Naive thymus-derived CD4-positive, alpha-beta T cell (primary cell): Measurements from ENCODE around the gene PML. TPM values are rescaled to one million over a fixed set of nuclear protein-coding genes. Genes with fewer than 3 reads are reported as not detected.
A peak's percentile ranks its signal among the peaks of the same experiment; 100 is the strongest.

Experiments used
- ATAC-seq: fragments of 150-1000 bp; cut with Tn5 transposase; 2 replicates; pipeline ENCODE4 v1.10.0; 2021; ENCODE audit warnings: mild to moderate bottlenecking, moderate library complexity
- CTCF ChIA-PET: fragments of 350-600 bp; sonication (Branson Sonifier 250); formaldehyde crosslinking; loops from one replicate; lab custom pipeline; 2021; ENCODE audit warnings: antibody characterized with exemption; lab: Charles Lee
- POLR2A ChIA-PET: fragments of 350-600 bp; sonication (Branson Sonifier 250); formaldehyde crosslinking; loops from one replicate; lab custom pipeline; 2021; ENCODE audit warnings: antibody characterized with exemption, inconsistent platforms; lab: Charles Lee
- DNase-seq, 9 donors: peaks; one replicate each; pipeline versions ENCODE4 v3.0.0 to v3.0.0-alpha.2; 2020 to 2022; ENCODE audit warnings: mixed read lengths in 1 of 9
- H3K27ac ChIP-seq: one replicate; pipeline ENCODE4 v1.7.0; 2013; ENCODE audit warnings: mild to moderate bottlenecking, low read depth, low read length, moderate library complexity
- H3K27me3 ChIP-seq, 2 donors: one replicate each; pipeline ENCODE4 v1.7.0; 2013; ENCODE audit warnings: low read length in 2 of 2, mild to moderate bottlenecking in 2 of 2, moderate library complexity in 2 of 2; ENCODE audit not compliant: control insufficient read depth in 2 of 2, insufficient read depth in 2 of 2
- H3K36me3 ChIP-seq, 3 experiments: 1 replicate in 2 of 3; 2 replicates in 1 of 3; pipeline ENCODE4 v1.7.0; 2013; ENCODE audit warnings: low read length in 3 of 3, mild to moderate bottlenecking in 3 of 3, moderate library complexity in 1 of 3; ENCODE audit not compliant: insufficient read depth in 3 of 3, control insufficient read depth in 2 of 3
- H3K4me1 ChIP-seq, 2 donors: one replicate each; pipeline ENCODE4 v1.7.0; 2013; ENCODE audit warnings: low read length in 2 of 2, mild to moderate bottlenecking in 2 of 2, moderate library complexity in 1 of 2; ENCODE audit not compliant: control insufficient read depth in 2 of 2, insufficient read depth in 2 of 2
- H3K4me3 ChIP-seq: 2 replicates; pipeline ENCODE4 v1.7.0; 2013; ENCODE audit warnings: mild to moderate bottlenecking, low read length
- H3K9me3 ChIP-seq, 3 experiments: 1 replicate in 2 of 3; 2 replicates in 1 of 3; pipeline ENCODE4 v1.7.0; 2013; ENCODE audit warnings: low read length in 3 of 3; ENCODE audit not compliant: control insufficient read depth in 2 of 3
- H3K27ac Mint-ChIP-seq, 9 donors: one replicate each; pipeline ENCODE4 v1.8.0; 2020 to 2022; ENCODE audit warnings: mixed read lengths in 9 of 9, mild to moderate bottlenecking in 8 of 9, moderate library complexity in 5 of 9, inconsistent platforms in 2 of 9
- H3K27me3 Mint-ChIP-seq, 5 donors: one replicate each; pipeline ENCODE4 v1.8.0; 2021 to 2022; ENCODE audit warnings: mixed read lengths in 5 of 5, mild to moderate bottlenecking in 1 of 5
- H3K36me3 Mint-ChIP-seq, 5 donors: one replicate each; pipeline ENCODE4 v1.8.0; 2020 to 2022; ENCODE audit warnings: mixed read lengths in 5 of 5, mild to moderate bottlenecking in 3 of 5, inconsistent platforms in 1 of 5
- H3K4me1 Mint-ChIP-seq, 7 donors: one replicate each; pipeline ENCODE4 v1.8.0; 2020 to 2022; ENCODE audit warnings: mixed read lengths in 7 of 7, mild to moderate bottlenecking in 3 of 7, inconsistent platforms in 1 of 7
- H3K4me3 Mint-ChIP-seq, 10 donors: one replicate each; pipeline ENCODE4 v1.8.0; 2020 to 2022; ENCODE audit warnings: mild to moderate bottlenecking in 10 of 10, mixed read lengths in 10 of 10, moderate library complexity in 6 of 10, inconsistent platforms in 2 of 10
- H3K9me3 Mint-ChIP-seq, 11 donors: one replicate each; pipeline ENCODE4 v1.8.0; 2020 to 2022; ENCODE audit warnings: mixed read lengths in 11 of 11, mild to moderate bottlenecking in 4 of 11, inconsistent platforms in 1 of 11, moderate library complexity in 1 of 11
- intact Hi-C, 2 donors: fragments of 100-400 bp; cut with micrococcal nuclease; formaldehyde crosslinking; loops; one replicate each; pipeline ENCODE4 v1.15.1; 2023
- polyA plus RNA-seq, 2 donors: library from polyadenylated mRNA; unstranded; fragments of 300-500 nt; fragmentation: Illumina TruSeq; gene quantifications; one replicate each; pipeline ENCODE4 v1.2.3, GENCODE V29; 2021
- total RNA-seq, 6 experiments: library from RNA in 5 of 6; stranded (reverse) in 5 of 6; gene quantifications; 1 replicate in 5 of 6; 2 replicates in 1 of 6; pipeline ENCODE4 v1.2.3 and lab custom pipeline; 2021 to 2026

PML gene
- total and polyA plus RNA-seq, 7 experiments from 2014 or later: 18.1 to 113 (median 51.7) TPM

DNA sequence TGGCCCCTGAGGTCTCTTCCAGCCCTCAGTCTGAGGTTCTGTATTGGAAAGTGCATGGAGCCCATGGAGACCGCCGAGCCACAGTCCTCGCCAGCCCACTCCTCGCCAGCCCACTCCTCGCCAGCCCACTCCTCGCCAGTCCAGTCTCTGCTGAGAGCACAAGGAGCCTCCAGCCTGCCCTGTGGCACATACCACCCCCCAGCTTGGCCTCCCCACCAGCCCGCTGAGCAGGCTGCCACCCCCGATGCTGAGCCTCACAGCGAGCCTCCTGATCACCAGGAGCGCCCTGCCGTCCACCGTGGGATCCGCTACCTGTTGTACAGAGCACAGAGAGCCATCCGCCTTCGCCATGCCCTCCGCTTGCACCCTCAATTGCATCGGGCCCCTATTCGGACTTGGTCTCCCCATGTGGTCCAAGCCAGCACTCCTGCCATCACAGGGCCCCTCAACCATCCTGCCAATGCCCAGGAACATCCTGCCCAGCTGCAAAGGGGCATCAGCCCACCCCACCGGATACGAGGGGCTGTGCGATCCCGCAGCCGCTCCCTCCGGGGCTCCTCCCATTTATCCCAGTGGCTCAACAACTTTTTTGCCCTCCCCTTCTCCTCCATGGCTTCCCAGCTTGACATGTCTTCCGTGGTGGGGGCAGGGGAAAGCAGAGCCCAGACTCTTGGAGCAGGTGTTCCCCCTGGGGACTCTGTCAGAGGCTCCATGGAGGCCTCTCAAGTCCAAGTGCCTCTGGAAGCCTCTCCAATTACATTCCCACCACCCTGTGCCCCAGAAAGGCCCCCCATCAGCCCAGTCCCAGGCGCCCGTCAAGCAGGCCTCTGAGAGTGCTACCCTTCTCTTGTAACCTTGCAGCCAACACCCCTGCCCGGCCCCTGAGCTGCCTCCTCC lies 40.9 kb downstream of the PML start:
- ChIA-PET POLR2A (no interaction called here), CTCF (no interaction called here)
- H3K27ac Mint-ChIP-seq: no peak overlapping the region
- Histone ChIP-seq H3K36me3 (peaks cover 0 to 69% (median 6%) of the 10 kb centered on the region in 3 experiments), H3K4me1 (no peaks in the 10 kb centered on the region), H3K27me3 (no peaks in the 10 kb centered on the region), H3K9me3 (no peaks in the 10 kb centered on the region), H3K27ac (no peak overlapping the region), H3K4me3 (no peak overlapping the region)
- DNase-seq: no peak
- ATAC-seq: no peak
- H3K9me3 Mint-ChIP-seq: no peaks in the 10 kb centered on the region
- no peaks in the 10 kb centered on the region for H3K27me3 Mint-ChIP-seq
- no peak overlapping the region for H3K4me3 Mint-ChIP-seq
- peaks cover 0 to 4% (median 0%) of the 10 kb centered on the region in 7 donors for H3K4me1 Mint-ChIP-seq
- intact Hi-C loops: no loop called here
- peaks cover 0 to 31% (median 24%) of the 10 kb centered on the region in 5 donors for H3K36me3 Mint-ChIP-seq

- CTCF ChIA-PET: interaction anchor here (0.7 to 4.0 kb wide), 3 partner anchors 61 to 85 kb away, joined by 3 to 37 read pairs (median 5); no protein-coding TSS in a partner anchor
- H3K36me3 Mint-ChIP-seq: peaks cover 0 to 28% (median 24%) of the 10 kb centered on the region in 5 donors
- Histone ChIP-seq H3K4me1 (no peaks in the 10 kb centered on the region), H3K36me3 (peaks cover 0 to 70% (median 6%) of the 10 kb centered on the region in 3 experiments), H3K4me3 (no peak overlapping the region), H3K27me3 (no peaks in the 10 kb centered on the region), H3K27ac (no peak overlapping the region), H3K9me3 (no peaks in the 10 kb centered on the region)
- peak overlapping the region in 4 of 9 donors; percentile 14 to 82 (median 56) for H3K27ac Mint-ChIP-seq
- DNase-seq: no peak
- no peaks in the 10 kb centered on the region for H3K27me3 Mint-ChIP-seq
- no peak for ATAC-seq
- H3K9me3 Mint-ChIP-seq: no peaks in the 10 kb centered on the region
- peaks cover 0 to 4% (median 0%) of the 10 kb centered on the region in 7 donors for H3K4me1 Mint-ChIP-seq
- intact Hi-C loops: loop anchor here in 1 of 2 donors (1.0 kb wide), 2 partner anchors 63 to 85 kb away; no protein-coding TSS in a partner anchor
- no peak overlapping the region for H3K4me3 Mint-ChIP-seq
- POLR2A ChIA-PET: interaction anchor here (0.8 kb wide), 1 partner anchor 12 kb away, joined by 3 read pairs; no protein-coding TSS in a partner anchor
These were observed 42.0 kb downstream of the PML start for GRCh38 chr15:74036271-74037170.

GRCh38 chr15:74037171-74038117 lies 42.9 kb downstream of the PML start:
- no peak for DNase-seq
- no peaks in the 10 kb centered on the region for H3K27me3 ChIP-seq
- H3K4me1 Mint-ChIP-seq: peaks cover 0 to 2% (median 0%) of the 10 kb centered on the region in 7 donors
- H3K36me3 ChIP-seq: peaks cover 0 to 71% (median 6%) of the 10 kb centered on the region in 3 experiments
- no peak for ATAC-seq
- H3K27ac Mint-ChIP-seq: peak overlapping the region in 4 of 9 donors; percentile 20 to 79 (median 38)
- H3K27me3 Mint-ChIP-seq: no peaks in the 10 kb centered on the region
- no peak overlapping the region for H3K27ac ChIP-seq
- ChIA-PET POLR2A (interaction anchor here (0.6 to 0.8 kb wide), 2 partner anchors 11 to 43 kb away, joined by 3 read pairs; no protein-coding TSS in a partner anchor), CTCF (interaction anchor here (0.7 to 4.0 kb wide), 5 partner anchors 12 to 86 kb away, joined by 3 to 37 read pairs (median 5); no protein-coding TSS in a partner anchor)
- H3K9me3 ChIP-seq: no peaks in the 10 kb centered on the region
- H3K36me3 Mint-ChIP-seq: peaks cover 0 to 26% (median 24%) of the 10 kb centered on the region in 5 donors
- H3K4me3 ChIP-seq: no peak overlapping the region
- H3K4me3 Mint-ChIP-seq: peak overlapping the region in 1 of 10 donors; percentile 21
- intact Hi-C loops: loop anchor here in 1 of 2 donors (1.0 kb wide), 2 partner anchors 64 to 86 kb away; no protein-coding TSS in a partner anchor
- no peaks in the 10 kb centered on the region for H3K4me1 ChIP-seq
- H3K9me3 Mint-ChIP-seq: no peaks in the 10 kb centered on the region

GRCh38 chr15:74038707-74039655 lies 44.5 kb downstream of the PML start:
- peaks cover 0 to 71% (median 7%) of the 10 kb centered on the region in 3 experiments for H3K36me3 ChIP-seq
- Mint-ChIP-seq H3K27me3 (no peaks in the 10 kb centered on the region), H3K9me3 (no peaks in the 10 kb centered on the region), H3K4me3 (no peak overlapping the region), H3K36me3 (peaks cover 0 to 26% (median 21%) of the 10 kb centered on the region in 5 donors), H3K4me1 (peaks cover 0 to 2% (median 0%) of the 10 kb centered on the region in 7 donors), H3K27ac (peak overlapping the region in 7 of 9 donors; percentile 1 to 67 (median 41))
- DNase-seq (no peak), ATAC-seq (no peak)
- no peak overlapping the region for H3K27ac ChIP-seq
- intact Hi-C loops: no loop called here
- H3K9me3 ChIP-seq: no peaks in the 10 kb centered on the region
- H3K27me3 ChIP-seq: no peaks in the 10 kb centered on the region
- no peaks in the 10 kb centered on the region for H3K4me1 ChIP-seq
- no peak overlapping the region for H3K4me3 ChIP-seq
- POLR2A ChIA-PET: no interaction called here
- CTCF ChIA-PET: interaction anchor here (3.4 to 4.0 kb wide), 2 partner anchors 10 to 66 kb away, joined by 14 to 37 read pairs; no protein-coding TSS in a partner anchor

GRCh38 chr15:74039656-74040010 lies 45.1 kb downstream of the PML start:
- intact Hi-C loops: no loop called here
- H3K36me3 Mint-ChIP-seq: peaks cover 0 to 23% (median 17%) of the 10 kb centered on the region in 5 donors
- ChIA-PET CTCF (interaction anchor here (3.4 to 4.0 kb wide), 2 partner anchors 9 to 67 kb away, joined by 14 to 37 read pairs; no protein-coding TSS in a partner anchor), POLR2A (no interaction called here)
- H3K4me1 Mint-ChIP-seq: peaks cover 0 to 2% (median 0%) of the 10 kb centered on the region in 7 donors
- peaks cover 0 to 71% (median 7%) of the 10 kb centered on the region in 3 experiments for H3K36me3 ChIP-seq
- peak overlapping the region in 3 of 9 donors; percentile 34 to 68 (median 67) for H3K27ac Mint-ChIP-seq
- ATAC-seq (no peak), DNase-seq (no peak)
- H3K9me3 Mint-ChIP-seq: no peaks in the 10 kb centered on the region
- no peaks in the 10 kb centered on the region for H3K27me3 ChIP-seq
- H3K4me1 ChIP-seq: no peaks in the 10 kb centered on the region
- no peak overlapping the region for H3K4me3 ChIP-seq
- no peak overlapping the region for H3K27ac ChIP-seq
- H3K4me3 Mint-ChIP-seq: no peak overlapping the region
- H3K27me3 Mint-ChIP-seq: no peaks in the 10 kb centered on the region
- no peaks in the 10 kb centered on the region for H3K9me3 ChIP-seq
